Suprapubic skin (tissue), 4 donors: Measurements from ENCODE around the gene TOMM40. TPM values are rescaled to one million over a fixed set of nuclear protein-coding genes. Genes with fewer than 3 reads are reported as not detected.

Experiments used
- DNase-seq, 2 donors: peaks; one replicate each; pipeline ENCODE4 v3.0.0-alpha.2; 2019; ENCODE audit warnings: low spot score in 2 of 2
- H3K27ac ChIP-seq: fragments of 200-600 bp; sonication (generic); one replicate; pipeline ENCODE4 v1.5.1; 2019
- H3K27me3 ChIP-seq: fragments of 200-600 bp; sonication (generic); one replicate; pipeline ENCODE4 v1.5.1; 2019
- H3K36me3 ChIP-seq: fragments of 200-600 bp; sonication (generic); one replicate; pipeline ENCODE4 v1.5.1; 2019
- H3K4me1 ChIP-seq: fragments of 200-600 bp; sonication (generic); one replicate; pipeline ENCODE4 v1.5.1; 2019
- H3K4me3 ChIP-seq: fragments of 200-600 bp; sonication (generic); one replicate; pipeline ENCODE4 v1.5.1; 2019; ENCODE audit warnings: mild to moderate bottlenecking
- H3K9me3 ChIP-seq: fragments of 200-600 bp; sonication (generic); one replicate; pipeline ENCODE4 v1.5.1; 2019
- CTCF ChIP-seq, 2 donors: fragments of 200-600 bp in 1 of 2; fragments of 450-650 bp in 1 of 2; sonication (generic) in 1 of 2; IDR thresholded peaks; one replicate each; pipeline ENCODE4 v1.5.1; 2016 to 2019; ENCODE audit warnings: antibody characterized with exemption in 2 of 2, mild to moderate bottlenecking in 1 of 2, moderate library complexity in 1 of 2
- EP300 ChIP-seq: sonication (generic); formaldehyde crosslinking; IDR thresholded peaks from one replicate; pipeline ENCODE4 v1.6.1; 2017; ENCODE audit warnings: antibody characterized with exemption
- POLR2A ChIP-seq, 2 donors: fragments of 450-650 bp; IDR thresholded peaks; one replicate each; pipeline ENCODE4 v1.6.1; 2017; ENCODE audit warnings: antibody characterized with exemption in 2 of 2, mild to moderate bottlenecking in 2 of 2, moderate library complexity in 2 of 2
- POLR2AphosphoS5 ChIP-seq, 3 donors: sonication (generic); formaldehyde crosslinking; IDR thresholded peaks; one replicate each; pipeline ENCODE4 v1.6.1; 2017; ENCODE audit warnings: antibody characterized with exemption in 3 of 3
- WGBS: methylation state at CpG from one replicate; pipeline ENCODE4 v1.1.5; 2018; 5-methylcytosine and 5-hydroxymethylcytosine counted together
- total RNA-seq, 4 donors: library from RNA; depleted of rRNA; stranded (reverse); fragments of >200 nt; gene quantifications; one replicate each; pipeline ENCODE4 v1.1.0, GENCODE V29; 2016

The TOMM40 gene
- total RNA-seq, 4 donors from 2014 or later, result 32.7 to 51.9 (median 47.1) TPM

GRCh38 chr19:44900328-44901244, 9.5 kb downstream of the TOMM40 start:
- Histone ChIP-seq H3K4me1 (peaks cover 19% of the 10 kb centered on the region), H3K27ac (no peak overlapping the region), H3K4me3 (no peak overlapping the region), H3K36me3 (peaks cover 71% of the 10 kb centered on the region), H3K9me3 (no peaks in the 10 kb centered on the region), H3K27me3 (peaks cover 5% of the 10 kb centered on the region)
- no peak for DNase-seq
- 94% methylated on average over 11 of the region's 19 CpGs for whole genome bisulfite sequencing
- TF ChIP-seq EP300 (no peak), POLR2A (IDR thresholded peaks at IDR 0.05) (no peak), CTCF (IDR thresholded peaks at IDR 0.05) (no peak)

- peaks cover 45% of the 10 kb centered on the region for H3K36me3 ChIP-seq
- 78% methylated on average over 13 of the region's 15 CpGs for WGBS
- no peak overlapping the region for H3K27ac ChIP-seq
- H3K4me3 ChIP-seq, result no peak overlapping the region
- no peak for TF ChIP-seq EP300
- no peak for TF ChIP-seq POLR2A (IDR thresholded peaks at IDR 0.05)
- no peak for TF ChIP-seq CTCF (IDR thresholded peaks at IDR 0.05)
- no peak for TF ChIP-seq POLR2AphosphoS5 (IDR thresholded peaks at IDR 0.05)
- no peak for DNase-seq
- peaks cover 9% of the 10 kb centered on the region for H3K27me3 ChIP-seq
- H3K4me1 ChIP-seq, result peaks cover 37% of the 10 kb centered on the region
- H3K9me3 ChIP-seq, result no peaks in the 10 kb centered on the region
Observed at GRCh38 chr19:44903216-44903601, 12.2 kb downstream of the TOMM40 start.

- no peak overlapping the region for H3K27ac ChIP-seq
- H3K4me3 ChIP-seq, result no peak overlapping the region
- no peak for TF ChIP-seq EP300
- TF ChIP-seq CTCF (IDR thresholded peaks at IDR 0.05), result peak; percentile 97 to 99
- no peaks in the 10 kb centered on the region for H3K9me3 ChIP-seq
- 2% methylated on average over 14 of the region's 24 CpGs for WGBS
- peaks cover 37% of the 10 kb centered on the region for H3K4me1 ChIP-seq
- peaks cover 9% of the 10 kb centered on the region for H3K27me3 ChIP-seq
- peaks cover 45% of the 10 kb centered on the region for H3K36me3 ChIP-seq
- DNase-seq, result peak in 1 of 2 donors; percentile 87
Observed at GRCh38 chr19:44903602-44904425, 12.8 kb downstream of the TOMM40 start.

GRCh38 chr19:44904426-44904994, 13.5 kb downstream of the TOMM40 start:
- no peak overlapping the region for H3K4me3 ChIP-seq
- H3K4me1 ChIP-seq, result peaks cover 37% of the 10 kb centered on the region
- H3K27ac ChIP-seq, result no peak overlapping the region
- peaks cover 9% of the 10 kb centered on the region for H3K27me3 ChIP-seq
- H3K36me3 ChIP-seq, result peaks cover 44% of the 10 kb centered on the region
- TF ChIP-seq EP300 (no peak), CTCF (IDR thresholded peaks at IDR 0.05) (no peak), POLR2AphosphoS5 (IDR thresholded peaks at IDR 0.05) (no peak), POLR2A (IDR thresholded peaks at IDR 0.05) (no peak)
- no peak for DNase-seq
- H3K9me3 ChIP-seq, result no peaks in the 10 kb centered on the region
- WGBS, result 55% methylated on average over 11 of the region's 12 CpGs
